Measurements from ENCODE around the gene CHD8. TPM values are rescaled to one million over a fixed set of nuclear protein-coding genes. Genes with fewer than 3 reads are reported as not detected.

Gene CHD8
- 181 and 186 TPM in 2 replicates for total RNA-seq (2013; cell fraction: nucleolus; rRNA removed)
- total RNA-seq (2014; rRNA removed) (59.8 and 61.2 TPM in 2 replicates), total RNA-seq (2014; rRNA removed; fragmentation: Illumina TruSeq; extraction: Trizol) (50.8 and 53.6 TPM in 2 replicates), total RNA-seq (2021) (79.5 and 80.7 TPM in 2 replicates), polyA plus RNA-seq (2011; rRNA removed) (15.4 and 23.3 TPM in 2 replicates), polyA plus RNA-seq (2014; fragmentation: Illumina TruSeq; extraction: Trizol) (52.1 and 60.4 TPM in 2 replicates), polyA plus RNA-seq (2014; fragmentation: Nextera tagmentation; extraction: Ambion mirVana) (10 to 100 TPM; 20.2 to 28.2 TPM), polyA plus RNA-seq (2014; rRNA removed) (31.1 and 34.2 TPM in 2 replicates), polyA plus RNA-seq (2016; fragmentation: Nextera tagmentation; extraction: Ambion mirVana) (10 to 100 TPM; 32.8 to 38.2 TPM), polyA minus RNA-seq (2011; rRNA and poly(A)+ RNA removed) (65.5 and 76.4 TPM in 2 replicates), Bru-seq, nascent RNA (percentile 86 among the genes with signal in this experiment), BruChase-seq, experiment 1, labeled RNA remaining after a 6-hour chase (percentile 90 among the genes with signal in this experiment), BruChase-seq, experiment 2, labeled RNA remaining after a 2-hour chase (percentile 92 among the genes with signal in this experiment)
- polyA plus RNA-seq (2011; ENCODE audit: low read depth) = 33.1 TPM
- 33.4 and 34.9 TPM in 2 replicates for polyA plus RNA-seq (2011; cell fraction: cytosol; rRNA removed)
- 84.8 and 98.6 TPM in 2 replicates for polyA plus RNA-seq (2011; cell fraction: nucleus; rRNA removed)
- polyA plus RNA-seq (2012) = 36.9 and 73.3 TPM in 2 replicates
- polyA minus RNA-seq (2011; cell fraction: cytosol; rRNA and poly(A)+ RNA removed) = 34.2 and 35.8 TPM in 2 replicates
- 40.1 and 78.9 TPM in 2 replicates for polyA minus RNA-seq (2011; cell fraction: nucleus; rRNA and poly(A)+ RNA removed)
- long read RNA-seq, experiment 1, partial matches to known transcripts = 1 of 2 reads
- long read RNA-seq, experiment 1, other reads (novel, unspliced or antisense) = 1 of 2 reads
- long read RNA-seq, experiment 2, partial matches to known transcripts = 33 of 41 reads
- long read RNA-seq, experiment 2, other reads (novel, unspliced or antisense) = 5 of 41 reads

DNA sequence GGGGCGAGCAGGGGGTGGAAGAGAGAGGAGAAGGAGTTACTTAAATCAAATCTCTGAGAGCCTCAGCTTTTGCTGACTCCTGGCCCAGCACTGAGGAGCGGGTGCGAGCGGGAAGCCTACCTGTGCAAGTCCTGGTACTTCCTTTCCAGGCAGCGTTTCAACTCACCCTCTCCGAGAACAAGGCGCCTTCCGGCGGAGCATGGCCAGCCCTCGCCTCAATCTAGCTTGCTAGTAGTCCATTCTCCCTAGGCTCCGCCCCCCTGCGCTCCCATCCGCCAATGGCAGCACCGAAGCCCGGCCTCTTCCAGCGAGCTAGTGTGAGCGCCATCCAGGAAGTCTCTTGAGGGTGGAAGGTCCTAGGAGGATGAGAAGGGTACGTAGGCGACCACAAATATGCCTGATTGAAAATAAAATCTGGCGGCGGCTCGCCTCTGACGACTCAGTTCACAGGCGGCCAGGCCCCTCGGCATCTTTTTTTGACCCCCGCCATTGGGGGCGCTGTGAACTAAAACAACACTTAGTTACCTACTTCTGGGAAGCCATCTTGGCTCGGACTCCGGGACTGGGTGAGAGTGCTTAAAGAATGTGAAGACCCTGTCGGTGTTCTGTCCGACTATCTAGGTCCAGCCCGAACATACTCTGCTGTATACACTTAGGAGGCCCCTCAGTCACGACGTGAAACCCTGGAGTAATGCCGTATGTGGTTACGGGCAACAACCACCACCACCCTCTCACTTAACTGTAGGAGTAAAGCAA, at the start of gene CHD8:
TSS of gene CHD8 (minus strand) at position 212 of the 756 bp plus-strand sequence. CDS start 24,480 bp downstream, outside the sequence.
- POLR2A ChIA-PET = interaction anchor here (0.6 to 7.3 kb wide), 12 partner anchors 10 to 1347 kb away, joined by 3 to 82 read pairs (median 4); partner anchors contain the start of genes METTL3 and RAB2B
- no peaks in the 10 kb centered on the region for H3K27me3 ChIP-seq (replicated peaks in 1 of 2; ENCODE audit: control insufficient read depth in 2 of 2, insufficient read depth in 2 of 2, low read length in 1 of 2)
- peaks cover 43% of the 10 kb centered on the region for H3K79me2 ChIP-seq (ENCODE audit: control insufficient read depth, insufficient read depth, low read length)
- no peaks in the 10 kb centered on the region for H3K9me3 ChIP-seq (replicated peaks; ENCODE audit: control insufficient read depth, insufficient read depth, low read length)
- intact Hi-C loops (cut with micrococcal nuclease; ENCODE audit: unreplicated experiment) = loop anchor here (1.0 to 2.0 kb wide), 5 partner anchors 19 to 101 kb away; partner anchors contain the start of genes METTL3, SUPT16H and TOX4
- CTCF ChIA-PET = interaction anchor here (0.6 to 3.3 kb wide), 25 partner anchors 8 to 441 kb away, joined by 3 to 38 read pairs (median 4); partner anchors contain the start of genes RAB2B, SUPT16H and TOX4
- in situ Hi-C loops (cut with MboI) = no loop called here
- peak within 1 kb of the TSS; percentile 94 for H3K9ac ChIP-seq (ENCODE audit: control insufficient read depth, insufficient read depth, low read length)
- peak within 1 kb of the TSS; percentile 87 for H3K4me2 ChIP-seq (ENCODE audit: control insufficient read depth, insufficient read depth)
- SMC1A ChIA-PET (ENCODE audit: uncharacterized antibody, unreplicated experiment) = interaction anchor here (0.6 to 2.6 kb wide), 16 partner anchors 9 to 1639 kb away, joined by 3 to 23 read pairs (median 4); no protein-coding TSS in a partner anchor
- H3K36me3 ChIP-seq (ENCODE audit: control insufficient read depth in 2 of 2, insufficient read depth in 2 of 2, low read length in 1 of 2) = peaks cover 0 to 1% of the 10 kb centered on the region in 2 experiments
- no peaks in the 10 kb centered on the region for H4K20me1 ChIP-seq (ENCODE audit: control insufficient read depth, insufficient read depth)
- DNase-seq (ENCODE audit: low read depth, low spot score) (peak; percentile 99), ATAC-seq (peak; percentile 98), FAIRE-seq (peak; percentile 100)
- no TSS peak for BruUV-seq (replicated peaks)
- H3K4me3 ChIP-seq = peak within 1 kb of the TSS; percentile 97
- H3K4me1 ChIP-seq (ENCODE audit: control insufficient read depth, insufficient read depth, low read length) = peaks cover 7% of the 10 kb centered on the region
- H2AFZ ChIP-seq (ENCODE audit: control insufficient read depth, low read depth, low read length) = peak within 1 kb of the TSS; percentile 99
- peak within 1 kb of the TSS; percentile 94 for H3K27ac ChIP-seq (ENCODE audit: control insufficient read depth, insufficient read depth)
- under 1% methylated on average over 36 of the region's 36 CpGs for WGBS (ENCODE audit: insufficient coverage, insufficient replicate concordance, low lambda C conversion rate, missing lambda C conversion rate)
- RAD21 ChIA-PET (ENCODE audit: unreplicated experiment) = interaction anchor here (0.7 to 3.2 kb wide), 14 partner anchors 12 to 241 kb away, joined by 3 to 46 read pairs (median 6); partner anchors contain the start of genes METTL3, RAB2B, SUPT16H and TOX4
- TF ChIP-seq, protein P1, sequence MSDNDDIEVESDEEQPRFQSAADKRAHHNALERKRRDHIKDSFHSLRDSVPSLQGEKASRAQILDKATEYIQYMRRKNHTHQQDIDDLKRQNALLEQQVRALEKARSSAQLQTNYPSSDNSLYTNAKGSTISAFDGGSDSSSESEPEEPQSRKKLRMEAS (IDR thresholded peaks at IDR 0.05; ENCODE audit: low read depth, low read length) = peak; percentile 87
- TF ChIP-seq RAD51 (IDR thresholded peaks at IDR 0.05) = no peak
- no peak for TF ChIP-seq CHD4 (IDR thresholded peaks at IDR 0.05)
- no peak for TF ChIP-seq ZBED1 (IDR thresholded peaks at IDR 0.05; ENCODE audit: borderline replicate concordance)
- peak; percentile 19 for TF ChIP-seq KLF5 (IDR thresholded peaks at IDR 0.05; ENCODE audit: partially characterized antibody)
- peak; percentile 73 for TF ChIP-seq E4F1 (IDR thresholded peaks at IDR 0.05; ENCODE audit: borderline replicate concordance, partially characterized antibody)
- TF ChIP-seq IRF4 (IDR thresholded peaks at IDR 0.05; ENCODE audit: low read depth, low read length) = no peak
- TF ChIP-seq, protein P2, sequence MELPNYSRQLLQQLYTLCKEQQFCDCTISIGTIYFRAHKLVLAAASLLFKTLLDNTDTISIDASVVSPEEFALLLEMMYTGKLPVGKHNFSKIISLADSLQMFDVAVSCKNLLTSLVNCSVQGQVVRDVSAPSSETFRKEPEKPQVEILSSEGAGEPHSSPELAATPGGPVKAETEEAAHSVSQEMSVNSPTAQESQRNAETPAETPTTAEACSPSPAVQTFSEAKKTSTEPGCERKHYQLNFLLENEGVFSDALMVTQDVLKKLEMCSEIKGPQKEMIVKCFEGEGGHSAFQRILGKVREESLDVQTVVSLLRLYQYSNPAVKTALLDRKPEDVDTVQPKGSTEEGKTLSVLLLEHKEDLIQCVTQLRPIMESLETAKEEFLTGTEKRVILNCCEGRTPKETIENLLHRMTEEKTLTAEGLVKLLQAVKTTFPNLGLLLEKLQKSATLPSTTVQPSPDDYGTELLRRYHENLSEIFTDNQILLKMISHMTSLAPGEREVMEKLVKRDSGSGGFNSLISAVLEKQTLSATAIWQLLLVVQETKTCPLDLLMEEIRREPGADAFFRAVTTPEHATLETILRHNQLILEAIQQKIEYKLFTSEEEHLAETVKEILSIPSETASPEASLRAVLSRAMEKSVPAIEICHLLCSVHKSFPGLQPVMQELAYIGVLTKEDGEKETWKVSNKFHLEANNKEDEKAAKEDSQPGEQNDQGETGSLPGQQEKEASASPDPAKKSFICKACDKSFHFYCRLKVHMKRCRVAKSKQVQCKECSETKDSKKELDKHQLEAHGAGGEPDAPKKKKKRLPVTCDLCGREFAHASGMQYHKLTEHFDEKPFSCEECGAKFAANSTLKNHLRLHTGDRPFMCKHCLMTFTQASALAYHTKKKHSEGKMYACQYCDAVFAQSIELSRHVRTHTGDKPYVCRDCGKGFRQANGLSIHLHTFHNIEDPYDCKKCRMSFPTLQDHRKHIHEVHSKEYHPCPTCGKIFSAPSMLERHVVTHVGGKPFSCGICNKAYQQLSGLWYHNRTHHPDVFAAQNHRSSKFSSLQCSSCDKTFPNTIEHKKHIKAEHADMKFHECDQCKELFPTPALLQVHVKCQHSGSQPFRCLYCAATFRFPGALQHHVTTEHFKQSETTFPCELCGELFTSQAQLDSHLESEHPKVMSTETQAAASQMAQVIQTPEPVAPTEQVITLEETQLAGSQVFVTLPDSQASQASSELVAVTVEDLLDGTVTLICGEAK (IDR thresholded peaks at IDR 0.05; ENCODE audit: borderline replicate concordance) = peak; percentile 86; the same call in 1 of the 2 replicates
- TF ChIP-seq, protein P3, sequence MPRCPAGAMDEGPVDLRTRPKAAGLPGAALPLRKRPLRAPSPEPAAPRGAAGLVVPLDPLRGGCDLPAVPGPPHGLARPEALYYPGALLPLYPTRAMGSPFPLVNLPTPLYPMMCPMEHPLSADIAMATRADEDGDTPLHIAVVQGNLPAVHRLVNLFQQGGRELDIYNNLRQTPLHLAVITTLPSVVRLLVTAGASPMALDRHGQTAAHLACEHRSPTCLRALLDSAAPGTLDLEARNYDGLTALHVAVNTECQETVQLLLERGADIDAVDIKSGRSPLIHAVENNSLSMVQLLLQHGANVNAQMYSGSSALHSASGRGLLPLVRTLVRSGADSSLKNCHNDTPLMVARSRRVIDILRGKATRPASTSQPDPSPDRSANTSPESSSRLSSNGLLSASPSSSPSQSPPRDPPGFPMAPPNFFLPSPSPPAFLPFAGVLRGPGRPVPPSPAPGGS (IDR thresholded peaks at IDR 0.05; ENCODE audit: borderline replicate concordance, insufficient read depth, low read depth, low read length, poor library complexity, severe bottlenecking) = no peak

Data from GM12878 (cell line).